K562 (cell line): ENCODE data around the gene GABRB2. TPM values are rescaled to one million over a fixed set of nuclear protein-coding genes. Genes with fewer than 3 reads are reported as not detected.

Experiments
- ATAC-seq: fragments of 200-7000 bp; cut with Tn5 transposase; 3 replicates; pipeline ENCODE4 v1.9.1; 2020; ENCODE audit warnings: moderate library complexity
- BruUV-seq: library from RNA; stranded (reverse); fragments of 400-500 nt; replicated peaks from 2 replicates; lab custom pipeline; 2021; lab: Mats Ljungman, UMichigan
- CTCF ChIA-PET: fragments of 300-600 bp; formaldehyde crosslinking; extraction: SDS; loops from one replicate; lab custom pipeline; 2021; ENCODE audit warnings: low intra/inter-chr PET ratio; lab: Yijun Ruan, JAX
- POLR2A ChIA-PET: fragments of 300-600, 350-650 bp; sonication (Branson Sonifier 250); formaldehyde crosslinking; extraction: SDS; loops from one replicate; lab custom pipeline; 2021; ENCODE audit warnings: antibody characterized with exemption, inconsistent platforms; lab: Yijun Ruan, JAX
- DNase-seq, 4 experiments: peaks; one replicate each; pipeline versions ENCODE4 v3.0.0 to v3.0.0-alpha.2; 2011 to 2018; ENCODE audit warnings: low spot score in 3 of 4, mixed read lengths in 3 of 4; ENCODE audit errors: extremely low read depth in 1 of 4
- FAIRE-seq: peaks from 2 replicates; lab custom pipeline; 2011; peaks lifted over from hg19 to GRCh38; lab: Jason Lieb, UNC
- H2AFZ ChIP-seq: 2 replicates; pipeline ENCODE4 v1.6.0; 2011; ENCODE audit warnings: low read depth, low read length, control low read depth, inconsistent platforms
- H3K27ac ChIP-seq: fragments of 200-600 bp; 3 replicates; pipeline ENCODE4 v1.8.0; 2011; ENCODE audit warnings: low read depth, mild to moderate bottlenecking, control low read depth, inconsistent platforms, low read length, moderate library complexity, mixed read lengths; ENCODE audit errors: extremely low read depth
- H3K27me3 ChIP-seq, 2 experiments: fragments of 300-600 bp in 1 of 2; 2 replicates in 1 of 2; 3 replicates in 1 of 2; pipeline versions ENCODE4 v1.6.0 to v1.8.0; 2011; ENCODE audit warnings: inconsistent platforms in 2 of 2, low read length in 2 of 2, mild to moderate bottlenecking in 1 of 2, mixed read lengths in 1 of 2, moderate library complexity in 1 of 2; ENCODE audit not compliant: control insufficient read depth in 2 of 2, insufficient read depth in 2 of 2
- H3K36me3 ChIP-seq: fragments of 300-600 bp; 3 replicates; pipeline ENCODE4 v1.8.0; 2011; ENCODE audit warnings: mild to moderate bottlenecking, low read length, inconsistent platforms; ENCODE audit not compliant: control insufficient read depth, insufficient read depth
- H3K4me1 ChIP-seq, 2 experiments: fragments of 200-600 bp in 1 of 2; replicated peaks in 1 of 2; 2 replicates in 1 of 2; 3 replicates in 1 of 2; pipeline versions ENCODE4 v1.5.1 to v1.8.0; 2011; ENCODE audit warnings: inconsistent platforms in 2 of 2, low read length in 2 of 2, mild to moderate bottlenecking in 1 of 2, mixed read lengths in 1 of 2, moderate library complexity in 1 of 2; ENCODE audit not compliant: control insufficient read depth in 2 of 2, insufficient read depth in 2 of 2
- H3K4me2 ChIP-seq: 2 replicates; pipeline ENCODE4 v1.6.1; 2011; ENCODE audit warnings: low read length, control low read depth, inconsistent platforms, mixed read lengths; ENCODE audit not compliant: insufficient read depth
- H3K4me3 ChIP-seq: fragments of 200-600 bp; sonication (generic), shearing (Covaris generic); 2 replicates; pipeline ENCODE4 v1.5.1; 2016; ENCODE audit warnings: control low read depth, inconsistent platforms
- H3K79me2 ChIP-seq: fragments of 200-600 bp; 3 replicates; pipeline ENCODE4 v1.8.0; 2011; ENCODE audit warnings: low read length, inconsistent platforms; ENCODE audit not compliant: control insufficient read depth, insufficient read depth
- H3K9ac ChIP-seq, 2 experiments: 2 replicates each; pipeline versions ENCODE4 v1.6.0 to v1.6.1; 2011; ENCODE audit warnings: low read depth in 2 of 2, low read length in 2 of 2, control low read depth in 1 of 2, inconsistent platforms in 1 of 2, mild to moderate bottlenecking in 1 of 2, mixed read lengths in 1 of 2; ENCODE audit not compliant: insufficient read depth in 1 of 2
- H3K9me1 ChIP-seq: one replicate; pipeline ENCODE4 v1.6.0; 2011; ENCODE audit warnings: inconsistent platforms, mild to moderate bottlenecking, low read length, moderate library complexity; ENCODE audit not compliant: control insufficient read depth, insufficient read depth
- H3K9me3 ChIP-seq: replicated peaks from 2 replicates; pipeline ENCODE4 v1.5.1; 2011; ENCODE audit warnings: low read depth, low read length, inconsistent platforms; ENCODE audit not compliant: control insufficient read depth, insufficient read depth
- H4K20me1 ChIP-seq: replicated peaks from 2 replicates; pipeline ENCODE4 v1.6.1; 2011; ENCODE audit warnings: low read length, inconsistent platforms, mixed read lengths; ENCODE audit not compliant: control insufficient read depth, insufficient read depth
- C11orf30 ChIP-seq: fragments of 450-650 bp; IDR thresholded peaks from 2 replicates; pipeline ENCODE4 v1.6.1; 2016; ENCODE audit warnings: low read depth, mild to moderate bottlenecking
- NEUROD1 ChIP-seq: fragments of 150-350 bp; IDR thresholded peaks from 2 replicates; pipeline ENCODE4 v1.6.1; 2014; ENCODE audit warnings: borderline replicate concordance, low read length, low read depth; ENCODE audit not compliant: partially characterized antibody
- RBM25 ChIP-seq: fragments of 200-400 bp; formaldehyde crosslinking; IDR thresholded peaks from 2 replicates; pipeline ENCODE4 v1.6.1; 2018; ENCODE audit warnings: low read length, low read depth, moderate library complexity; ENCODE audit not compliant: severe bottlenecking
- TGIF2 ChIP-seq: sonication (generic); formaldehyde crosslinking; IDR thresholded peaks from 2 replicates; pipeline ENCODE4 v1.8.1; 2022; ENCODE audit warnings: mild to moderate bottlenecking, missing genetic modification reagents, moderate library complexity
- THRA ChIP-seq: fragments of 450-650 bp; IDR thresholded peaks from 2 replicates; pipeline ENCODE4 v1.6.1; 2017; ENCODE audit warnings: mild to moderate bottlenecking, moderate library complexity
- XRCC4 ChIP-seq: IDR thresholded peaks from one replicate; pipeline ENCODE4 v1.6.1; 2011; ENCODE audit not compliant: insufficient read depth, insufficient read length; ENCODE audit errors: extremely low read depth
- XRCC5 ChIP-seq: fragments of 200-400 bp; formaldehyde crosslinking; IDR thresholded peaks from 2 replicates; pipeline ENCODE4 v1.6.1; 2017; ENCODE audit warnings: low read depth, mild to moderate bottlenecking, low read length
- ZC3H11A ChIP-seq: IDR thresholded peaks from 2 replicates; pipeline ENCODE4 v1.6.1; 2012; ENCODE audit warnings: low read depth, low read length, improper control_type of control experiment
- ZNF583 ChIP-seq: fragments of 250-450 bp; sonication (Bioruptor Pico); IDR thresholded peaks from 2 replicates; pipeline ENCODE4 v1.4.0; 2020
- WGBS: fragments of 100-300 bp; shearing (Covaris generic); methylation state at CpG from one replicate; pipeline ENCODE4 v1.1.6; 2016; ENCODE audit warnings: low coverage, mixed read lengths; ENCODE audit not compliant: insufficient coverage; ENCODE audit errors: missing lambda C conversion rate; 5-methylcytosine and 5-hydroxymethylcytosine counted together
- in situ Hi-C: fragments of 300-500 bp; cut with MboI; formaldehyde crosslinking; loops from 4 replicates; pipeline ENCODE4 v1.15.0; 2018; ENCODE audit warnings: inconsistent platforms, mixed read lengths
- intact Hi-C: fragments of 100-400 bp; cut with micrococcal nuclease; formaldehyde crosslinking; loops from 2 replicates; pipeline ENCODE4 v1.14.2; 2022
- polyA plus RNA-seq, 8 experiments: library from polyadenylated mRNA; depleted of rRNA in 4 of 8; stranded (reverse) in 5 of 8; unstranded in 3 of 8; fragments of >200 nt; fragmentation: Nextera tagmentation in 2 of 8; fragmentation: Illumina TruSeq in 1 of 8; extraction: Ambion mirVana in 2 of 8; extraction: Trizol in 1 of 8; gene quantifications; 2 replicates each; pipeline versions ENCODE4 v1.2.1 to v1.2.3, GENCODE V29; 2011 to 2014; ENCODE audit warnings: inconsistent platforms in 1 of 8, missing spikeins in 1 of 8
- total RNA-seq, 7 experiments: library from RNA; depleted of rRNA in 6 of 7; stranded (reverse); fragments of >200 nt in 6 of 7; fragmentation: Illumina TruSeq in 2 of 7; extraction: Trizol in 2 of 7; gene quantifications; 2 replicates each; pipeline versions ENCODE4 v1.2.1 to v1.2.3, GENCODE V29; 2011 to 2021; ENCODE audit warnings: low replicate concordance in 1 of 7

The GABRB2 gene
- total and polyA plus RNA-seq, 9 of the 15 experiments (the other 6 are each of a cell fraction or from before 2014, with no cell fraction given): not detected

DNA sequence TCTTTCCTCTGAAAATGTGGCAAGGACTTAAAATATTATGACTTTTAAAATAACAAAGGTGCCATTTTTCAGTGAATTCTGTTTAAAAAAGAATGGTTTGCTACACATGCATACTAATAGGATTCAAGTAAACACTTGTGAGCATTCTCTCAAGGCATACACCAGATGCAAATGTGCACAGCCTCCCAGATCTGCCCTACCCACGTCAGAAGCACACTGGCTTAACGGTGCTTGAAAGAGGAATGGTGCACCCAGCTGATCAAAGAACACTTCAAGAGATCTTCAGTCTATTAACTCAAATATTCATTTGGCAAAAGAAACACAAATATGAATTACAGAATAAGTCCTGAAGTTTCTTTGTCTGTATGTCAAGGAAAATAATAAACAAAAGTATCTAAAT, 15.8 kb downstream of the GABRB2 start:
- POLR2A ChIA-PET: no interaction called here
- ATAC-seq (no peak), FAIRE-seq (no peak), DNase-seq (no peak)
- Histone ChIP-seq H3K9ac (no peak overlapping the region), H3K9me3 (no peaks in the 10 kb centered on the region; the same call in 1 of the 2 replicates), H3K4me1 (no peaks in the 10 kb centered on the region), H3K27me3 (no peaks in the 10 kb centered on the region), H3K36me3 (no peaks in the 10 kb centered on the region), H3K27ac (no peak overlapping the region), H4K20me1 (no peaks in the 10 kb centered on the region), H3K4me2 (no peak overlapping the region), H3K79me2 (no peaks in the 10 kb centered on the region), H3K9me1 (no peaks in the 10 kb centered on the region), H2AFZ (no peak overlapping the region), H3K4me3 (no peak overlapping the region)
- in situ Hi-C loops: no loop called here
- CTCF ChIA-PET: no interaction called here
- intact Hi-C loops: no loop called here
- WGBS: 0% methylated on average over 2 of the region's 2 CpGs
- TF ChIP-seq ZNF583 (CRISPR knock-in tag) (no peak), XRCC5 (no peak), XRCC4 (no peak), TGIF2 (CRISPR knock-in tag) (no peak), THRA (no peak), NEUROD1 (no peak), C11orf30 (no peak), ZC3H11A (no peak), RBM25 (no peak)
- no TSS peak for BruUV-seq
